ENCODE measurements around the gene BAZ2B. TPM values are rescaled to one million over a fixed set of nuclear protein-coding genes. Genes with fewer than 3 reads are reported as not detected.
A peak's percentile ranks its signal among the peaks of the same experiment; 100 is the strongest.

The BAZ2B gene
- total and polyA plus RNA-seq, 4 donors = 18.3 to 266 (median 39.5) TPM

GRCh38 chr2:159307942-159308341 is 308.4 kb downstream of the BAZ2B start:
- TF ChIP-seq, protein P1, sequence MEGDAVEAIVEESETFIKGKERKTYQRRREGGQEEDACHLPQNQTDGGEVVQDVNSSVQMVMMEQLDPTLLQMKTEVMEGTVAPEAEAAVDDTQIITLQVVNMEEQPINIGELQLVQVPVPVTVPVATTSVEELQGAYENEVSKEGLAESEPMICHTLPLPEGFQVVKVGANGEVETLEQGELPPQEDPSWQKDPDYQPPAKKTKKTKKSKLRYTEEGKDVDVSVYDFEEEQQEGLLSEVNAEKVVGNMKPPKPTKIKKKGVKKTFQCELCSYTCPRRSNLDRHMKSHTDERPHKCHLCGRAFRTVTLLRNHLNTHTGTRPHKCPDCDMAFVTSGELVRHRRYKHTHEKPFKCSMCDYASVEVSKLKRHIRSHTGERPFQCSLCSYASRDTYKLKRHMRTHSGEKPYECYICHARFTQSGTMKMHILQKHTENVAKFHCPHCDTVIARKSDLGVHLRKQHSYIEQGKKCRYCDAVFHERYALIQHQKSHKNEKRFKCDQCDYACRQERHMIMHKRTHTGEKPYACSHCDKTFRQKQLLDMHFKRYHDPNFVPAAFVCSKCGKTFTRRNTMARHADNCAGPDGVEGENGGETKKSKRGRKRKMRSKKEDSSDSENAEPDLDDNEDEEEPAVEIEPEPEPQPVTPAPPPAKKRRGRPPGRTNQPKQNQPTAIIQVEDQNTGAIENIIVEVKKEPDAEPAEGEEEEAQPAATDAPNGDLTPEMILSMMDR (IDR thresholded peaks at IDR 0.05; ENCODE audit: control extremely low read depth, extremely low read depth) = no peak
- Histone ChIP-seq H3K27me3 (ENCODE audit: control insufficient read depth in 3 of 3, insufficient read depth in 3 of 3, low read length in 2 of 3) (no peaks in the 10 kb centered on the region), H3K36me3 (ENCODE audit: control insufficient read depth in 4 of 4, insufficient read depth in 4 of 4, low read length in 4 of 4) (no peaks in the 10 kb centered on the region), H3K9ac (ENCODE audit: insufficient read depth in 1 of 2, low read length in 2 of 2) (no peak overlapping the region), H3K4me3 (no peak overlapping the region), H3K27ac (ENCODE audit: low read depth in 1 of 2, low read length in 1 of 2) (no peak overlapping the region), H3K4me1 (ENCODE audit: control insufficient read depth in 5 of 5, insufficient read depth in 5 of 5, low read length in 5 of 5) (no peaks in the 10 kb centered on the region), H3K9me3 (ENCODE audit: control insufficient read depth in 4 of 4, insufficient read depth in 3 of 4, low read length in 3 of 4) (no peaks in the 10 kb centered on the region)
- ATAC-seq (ENCODE audit: insufficient read depth, low FRiP score) (no peak), DNase-seq (no peak)

DNA sequence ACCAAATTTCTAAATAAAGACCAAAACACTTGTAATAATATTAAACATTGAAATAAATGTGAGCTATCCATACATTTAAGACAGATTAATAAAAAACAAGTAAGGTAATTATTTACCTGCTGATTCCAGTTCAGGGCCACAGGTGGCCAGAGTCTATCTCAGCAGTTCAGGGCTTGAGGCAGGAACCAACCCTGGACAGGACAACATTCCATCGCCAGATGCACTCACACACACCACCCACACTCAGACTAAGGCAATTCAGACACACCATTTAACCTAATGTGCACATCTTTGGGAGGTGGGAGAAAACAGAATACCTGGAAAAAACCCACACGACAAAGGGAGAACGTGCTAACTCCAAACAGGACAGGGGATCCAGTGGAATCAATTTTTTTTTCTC is 315.8 kb downstream of the BAZ2B start:
- Histone ChIP-seq H3K4me3 (no peak overlapping the region), H3K9ac (ENCODE audit: insufficient read depth in 1 of 2, low read length in 2 of 2) (no peak overlapping the region), H3K4me1 (ENCODE audit: control insufficient read depth in 5 of 5, insufficient read depth in 5 of 5, low read length in 5 of 5) (no peaks in the 10 kb centered on the region), H3K27ac (ENCODE audit: low read depth in 1 of 2, low read length in 1 of 2) (no peak overlapping the region), H3K9me3 (ENCODE audit: control insufficient read depth in 4 of 4, insufficient read depth in 3 of 4, low read length in 3 of 4) (no peaks in the 10 kb centered on the region), H3K27me3 (ENCODE audit: control insufficient read depth in 3 of 3, insufficient read depth in 3 of 3, low read length in 2 of 3) (no peaks in the 10 kb centered on the region), H3K36me3 (ENCODE audit: control insufficient read depth in 4 of 4, insufficient read depth in 4 of 4, low read length in 4 of 4) (no peaks in the 10 kb centered on the region)
- WGBS, 2 donors = 82 to 97% methylated on average over 3 of the region's 3 CpGs
- TF ChIP-seq, protein P1 (IDR thresholded peaks at IDR 0.05; ENCODE audit: control extremely low read depth, extremely low read depth) = no peak
- DNase-seq = no peak
- ATAC-seq (ENCODE audit: insufficient read depth, low FRiP score) = no peak

GRCh38 chr2:159298967-159299366 is 317.4 kb downstream of the BAZ2B start:
- TF ChIP-seq, protein P1 (IDR thresholded peaks at IDR 0.05; ENCODE audit: control extremely low read depth, extremely low read depth) = no peak
- no peak for ATAC-seq (ENCODE audit: insufficient read depth, low FRiP score)
- H3K36me3 ChIP-seq (ENCODE audit: control insufficient read depth in 4 of 4, insufficient read depth in 4 of 4, low read length in 4 of 4) = no peaks in the 10 kb centered on the region

DNA sequence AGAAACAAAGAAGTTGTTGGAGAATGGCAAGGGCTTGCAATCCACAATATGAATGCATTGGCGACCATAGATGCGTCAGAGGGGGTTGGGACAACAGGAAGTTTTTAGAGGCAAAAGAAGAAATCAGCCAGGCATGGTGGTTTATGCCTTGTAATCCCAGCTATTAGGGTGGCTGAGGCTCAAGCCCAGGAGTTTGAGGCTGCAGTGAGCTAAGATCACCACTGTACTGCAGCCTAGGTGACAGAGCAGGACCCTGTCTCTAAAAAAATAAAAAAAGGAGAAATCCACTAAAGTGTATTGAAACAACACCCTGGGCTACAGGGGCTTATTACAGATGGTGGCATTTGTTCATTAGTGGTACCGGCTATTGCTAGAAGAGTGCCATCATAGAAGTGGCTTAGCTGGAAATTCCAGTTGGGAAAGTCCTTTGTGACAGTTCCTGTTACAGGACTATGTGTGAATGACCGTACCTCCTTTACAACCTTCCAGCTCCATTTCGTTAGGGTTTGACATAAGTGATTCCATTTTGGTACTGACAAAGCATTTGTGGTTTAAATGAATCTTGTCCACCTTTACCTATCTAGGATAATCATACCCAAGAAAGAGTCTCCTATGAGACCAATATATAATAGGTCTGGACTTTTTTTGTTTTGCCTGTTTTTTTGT is 319.2 kb downstream of the BAZ2B start:
- Histone ChIP-seq H3K27me3 (ENCODE audit: control insufficient read depth in 3 of 3, insufficient read depth in 3 of 3, low read length in 2 of 3) (no peaks in the 10 kb centered on the region), H3K36me3 (ENCODE audit: control insufficient read depth in 4 of 4, insufficient read depth in 4 of 4, low read length in 4 of 4) (no peaks in the 10 kb centered on the region), H3K4me3 (no peak overlapping the region), H3K4me1 (ENCODE audit: control insufficient read depth in 5 of 5, insufficient read depth in 5 of 5, low read length in 5 of 5) (no peaks in the 10 kb centered on the region), H3K9ac (ENCODE audit: insufficient read depth in 1 of 2, low read length in 2 of 2) (no peak overlapping the region), H3K27ac (ENCODE audit: low read depth in 1 of 2, low read length in 1 of 2) (no peak overlapping the region), H3K9me3 (ENCODE audit: control insufficient read depth in 4 of 4, insufficient read depth in 3 of 4, low read length in 3 of 4) (no peaks in the 10 kb centered on the region)
- WGBS, 2 donors = 81 to 88% methylated on average over 5 of the region's 5 CpGs
- TF ChIP-seq, protein P1 (IDR thresholded peaks at IDR 0.05; ENCODE audit: control extremely low read depth, extremely low read depth) = no peak
- no peak for ATAC-seq (ENCODE audit: insufficient read depth, low FRiP score)
- DNase-seq = peak in 1 of 3 donors; percentile 39

More at GRCh38 chr2:159298967-159299366, 317.4 kb downstream of the BAZ2B start:
- H3K27ac ChIP-seq (ENCODE audit: low read depth in 1 of 2, low read length in 1 of 2) = no peak overlapping the region
- H3K4me1 ChIP-seq (ENCODE audit: control insufficient read depth in 5 of 5, insufficient read depth in 5 of 5, low read length in 5 of 5) = no peaks in the 10 kb centered on the region
- no peak for DNase-seq
- H3K4me3 ChIP-seq = no peak overlapping the region
- no peaks in the 10 kb centered on the region for H3K9me3 ChIP-seq (ENCODE audit: control insufficient read depth in 4 of 4, insufficient read depth in 3 of 4, low read length in 3 of 4)
- no peak overlapping the region for H3K9ac ChIP-seq (ENCODE audit: insufficient read depth in 1 of 2, low read length in 2 of 2)
- H3K27me3 ChIP-seq (ENCODE audit: control insufficient read depth in 3 of 3, insufficient read depth in 3 of 3, low read length in 2 of 3) = no peaks in the 10 kb centered on the region
